ENCODE results near the gene ZNF816. TPM values are rescaled to one million over a fixed set of nuclear protein-coding genes. Genes with fewer than 3 reads are reported as not detected.
A peak's percentile ranks its signal among the peaks of the same experiment; 100 is the strongest.
"Not testable (repeated sequence)": the region's sequence is repeated elsewhere in the genome, so short reads cannot be mapped to it uniquely, and the experiment has no call there.

The ZNF816 gene
- total RNA-seq, 1 experiment from 2014 or later, result 6.3 TPM

GRCh38 chr19:52967772-52968171 is 5.1 kb upstream of the ZNF816 start:
- in situ Hi-C loops (cut with HindIII; ENCODE audit: low sequenced_read_pairs), result no loop called here
- no peak for DNase-seq (ENCODE audit: low spot score)

- no peak for DNase-seq (ENCODE audit: low spot score)
- in situ Hi-C loops (cut with HindIII; ENCODE audit: low sequenced_read_pairs), result no loop called here
Observed at GRCh38 chr19:52963247-52963618, 552 bp upstream of the ZNF816 start.

- in situ Hi-C loops (cut with HindIII; ENCODE audit: low sequenced_read_pairs), result no loop called here
- DNase-seq (ENCODE audit: low spot score), result peak; percentile 44
Observed at GRCh38 chr19:52961981-52962380, 700 bp downstream of the ZNF816 start.

- peak; percentile 64 for DNase-seq (ENCODE audit: low spot score)
- in situ Hi-C loops (cut with HindIII; ENCODE audit: low sequenced_read_pairs), result no loop called here
Observed at GRCh38 chr19:52959613-52960295, 2.9 kb downstream of the ZNF816 start.

- DNase-seq (ENCODE audit: low spot score), result no peak
- in situ Hi-C loops (cut with HindIII; ENCODE audit: low sequenced_read_pairs), result no loop called here
Observed at GRCh38 chr19:52957591-52957990, 5.1 kb downstream of the ZNF816 start.

GRCh38 chr19:52956917-52957316 is 5.8 kb downstream of the ZNF816 start:
- DNase-seq (ENCODE audit: low spot score), result no peak
- in situ Hi-C loops (cut with HindIII; ENCODE audit: low sequenced_read_pairs), result no loop called here

GRCh38 chr19:52949422-52949821 is 13.3 kb downstream of the ZNF816 start:
- in situ Hi-C loops (cut with HindIII; ENCODE audit: low sequenced_read_pairs), result no loop called here
- DNase-seq (ENCODE audit: low spot score), result no peak

GRCh38 chr19:52948025-52948770 is 14.5 kb downstream of the ZNF816 start:
- DNase-seq (ENCODE audit: low spot score), result no peak
- in situ Hi-C loops (cut with HindIII; ENCODE audit: low sequenced_read_pairs), result no loop called here

- DNase-seq (ENCODE audit: low spot score), result peak; percentile 97
- in situ Hi-C loops (cut with HindIII; ENCODE audit: low sequenced_read_pairs), result no loop called here
Observed at GRCh38 chr19:52946322-52947310, 16.1 kb downstream of the ZNF816 start.

- DNase-seq (ENCODE audit: low spot score), result no peak
- in situ Hi-C loops (cut with HindIII; ENCODE audit: low sequenced_read_pairs), result no loop called here
Observed at GRCh38 chr19:52945652-52946321, 16.9 kb downstream of the ZNF816 start.

GRCh38 chr19:52944703-52945493 is 17.8 kb downstream of the ZNF816 start:
- DNase-seq (ENCODE audit: low spot score); in situ Hi-C loops (cut with HindIII; ENCODE audit: low sequenced_read_pairs): not testable (repeated sequence)

- in situ Hi-C loops (cut with HindIII; ENCODE audit: low sequenced_read_pairs), result no loop called here
Observed at GRCh38 chr19:52943884-52944643, 18.6 kb downstream of the ZNF816 start.

GRCh38 chr19:52943134-52943883 is 19.4 kb downstream of the ZNF816 start:
- DNase-seq (ENCODE audit: low spot score), result no peak
- in situ Hi-C loops (cut with HindIII; ENCODE audit: low sequenced_read_pairs), result no loop called here

More at GRCh38 chr19:52943884-52944643, 18.6 kb downstream of the ZNF816 start:
- no peak for DNase-seq (ENCODE audit: low spot score)

- peak; percentile 88 for DNase-seq (ENCODE audit: low spot score)
- in situ Hi-C loops (cut with HindIII; ENCODE audit: low sequenced_read_pairs), result no loop called here
Observed at GRCh38 chr19:52942386-52943133, 20.1 kb downstream of the ZNF816 start.

- in situ Hi-C loops (cut with HindIII; ENCODE audit: low sequenced_read_pairs), result no loop called here
- DNase-seq (ENCODE audit: low spot score), result peak; percentile 41
Observed at GRCh38 chr19:52941941-52942385, 20.7 kb downstream of the ZNF816 start.

- DNase-seq (ENCODE audit: low spot score); in situ Hi-C loops (cut with HindIII; ENCODE audit: low sequenced_read_pairs): not testable (repeated sequence)
Observed at GRCh38 chr19:52941523-52941922, 21.2 kb downstream of the ZNF816 start.
